Measurements from ENCODE around the gene ZCCHC10. TPM values are rescaled to one million over a fixed set of nuclear protein-coding genes. Genes with fewer than 3 reads are reported as not detected.

Gene ZCCHC10
- total and polyA plus RNA-seq, 10 of the 15 experiments (the other 5 are each of a cell fraction or from before 2014, with no cell fraction given): 16.8 to 117 (median 53.5) TPM

DNA sequence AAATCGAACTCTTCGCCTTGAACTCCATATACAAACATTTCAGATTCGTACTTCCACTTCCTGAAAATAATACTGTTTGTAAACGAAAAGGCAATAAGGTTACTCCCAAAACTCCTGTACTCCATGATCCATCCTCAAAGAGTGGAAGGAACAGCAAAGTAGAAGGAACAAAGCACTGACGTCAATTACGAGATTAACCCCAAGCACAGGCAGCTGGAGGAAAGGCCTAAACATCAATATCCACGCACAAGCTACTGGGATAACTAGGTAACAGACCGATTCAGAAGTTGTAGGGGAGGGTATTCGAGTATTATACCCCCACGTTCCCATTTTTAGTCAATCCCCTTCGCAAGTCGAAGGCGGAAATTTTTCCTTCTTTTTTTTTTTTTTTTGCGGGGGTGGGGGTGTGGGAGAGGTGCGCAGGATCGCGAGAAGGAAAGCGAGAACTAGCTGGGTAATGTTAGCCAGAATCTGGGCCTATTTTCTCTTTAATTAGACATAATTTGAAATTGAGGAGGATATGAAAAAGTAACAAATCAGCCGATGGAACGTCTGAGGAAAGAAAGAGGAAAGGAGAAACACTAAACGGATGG is 63.8 kb downstream of the ZCCHC10 start:
- Histone ChIP-seq H3K36me3 (ENCODE audit: control insufficient read depth in 2 of 2, insufficient read depth in 2 of 2, low read length in 1 of 2) (no peaks in the 10 kb centered on the region), H3K9ac (ENCODE audit: control insufficient read depth, insufficient read depth, low read length) (peak overlapping the region; percentile 89), H3K27ac (ENCODE audit: control insufficient read depth, insufficient read depth) (peak overlapping the region; percentile 69), H3K4me3 (peak overlapping the region; percentile 67), H2AFZ (ENCODE audit: control insufficient read depth, low read depth, low read length) (peak overlapping the region; percentile 31), H3K27me3 (replicated peaks in 1 of 2; ENCODE audit: control insufficient read depth in 2 of 2, insufficient read depth in 2 of 2, low read length in 1 of 2) (no peaks in the 10 kb centered on the region), H3K4me1 (ENCODE audit: control insufficient read depth, insufficient read depth, low read length) (0 out of 2 replicates have a peak, but pooled peaks cover 2% of the 10 kb centered on the region), H3K4me2 (ENCODE audit: control insufficient read depth, insufficient read depth) (peak overlapping the region; percentile 75), H4K20me1 (ENCODE audit: control insufficient read depth, insufficient read depth) (no peaks in the 10 kb centered on the region), H3K79me2 (ENCODE audit: control insufficient read depth, insufficient read depth, low read length) (peaks cover 53% of the 10 kb centered on the region), H3K9me3 (replicated peaks; ENCODE audit: control insufficient read depth, insufficient read depth, low read length) (no peaks in the 10 kb centered on the region)
- ATAC-seq (peak; percentile 16), FAIRE-seq (peak; percentile 75), DNase-seq (ENCODE audit: low read depth, low spot score) (no peak)
- ChIA-PET RAD21 (ENCODE audit: unreplicated experiment) (interaction anchor here (0.6 to 1.6 kb wide), 12 partner anchors 69 to 1007 kb away, joined by 3 to 5 read pairs (median 3); partner anchors contain the start of gene HSPA4), SMC1A (ENCODE audit: uncharacterized antibody, unreplicated experiment) (interaction anchor here (1.0 to 2.4 kb wide), 5 partner anchors 13 to 99 kb away, joined by 3 to 9 read pairs (median 3); partner anchors contain the start of genes GDF9, HSPA4 and UQCRQ), CTCF (interaction anchor here (1.3 kb wide), 1 partner anchor 141 kb away, joined by 3 read pairs; no protein-coding TSS in a partner anchor), POLR2A (interaction anchor here (0.6 to 3.0 kb wide), 19 partner anchors 11 to 700 kb away, joined by 3 to 16 read pairs (median 3); partner anchors contain the start of genes CCNI2 and HSPA4)
- BruUV-seq (replicated peaks): TSS peak; percentile 64
- intact Hi-C loops (cut with micrococcal nuclease; ENCODE audit: unreplicated experiment): loop anchor here (5.0 kb wide), 1 partner anchor 90 kb away; the partner anchor contains the start of gene HSPA4
- in situ Hi-C loops (cut with MboI): no loop called here
- 6% methylated on average over 16 of the region's 21 CpGs for WGBS (ENCODE audit: insufficient coverage, insufficient replicate concordance, low lambda C conversion rate, missing lambda C conversion rate)
- peak; percentile 36; the same call in 1 of the 2 replicates for TF ChIP-seq MTA2 (IDR thresholded peaks at IDR 0.05; ENCODE audit: low read depth)
- TF ChIP-seq, protein P1, sequence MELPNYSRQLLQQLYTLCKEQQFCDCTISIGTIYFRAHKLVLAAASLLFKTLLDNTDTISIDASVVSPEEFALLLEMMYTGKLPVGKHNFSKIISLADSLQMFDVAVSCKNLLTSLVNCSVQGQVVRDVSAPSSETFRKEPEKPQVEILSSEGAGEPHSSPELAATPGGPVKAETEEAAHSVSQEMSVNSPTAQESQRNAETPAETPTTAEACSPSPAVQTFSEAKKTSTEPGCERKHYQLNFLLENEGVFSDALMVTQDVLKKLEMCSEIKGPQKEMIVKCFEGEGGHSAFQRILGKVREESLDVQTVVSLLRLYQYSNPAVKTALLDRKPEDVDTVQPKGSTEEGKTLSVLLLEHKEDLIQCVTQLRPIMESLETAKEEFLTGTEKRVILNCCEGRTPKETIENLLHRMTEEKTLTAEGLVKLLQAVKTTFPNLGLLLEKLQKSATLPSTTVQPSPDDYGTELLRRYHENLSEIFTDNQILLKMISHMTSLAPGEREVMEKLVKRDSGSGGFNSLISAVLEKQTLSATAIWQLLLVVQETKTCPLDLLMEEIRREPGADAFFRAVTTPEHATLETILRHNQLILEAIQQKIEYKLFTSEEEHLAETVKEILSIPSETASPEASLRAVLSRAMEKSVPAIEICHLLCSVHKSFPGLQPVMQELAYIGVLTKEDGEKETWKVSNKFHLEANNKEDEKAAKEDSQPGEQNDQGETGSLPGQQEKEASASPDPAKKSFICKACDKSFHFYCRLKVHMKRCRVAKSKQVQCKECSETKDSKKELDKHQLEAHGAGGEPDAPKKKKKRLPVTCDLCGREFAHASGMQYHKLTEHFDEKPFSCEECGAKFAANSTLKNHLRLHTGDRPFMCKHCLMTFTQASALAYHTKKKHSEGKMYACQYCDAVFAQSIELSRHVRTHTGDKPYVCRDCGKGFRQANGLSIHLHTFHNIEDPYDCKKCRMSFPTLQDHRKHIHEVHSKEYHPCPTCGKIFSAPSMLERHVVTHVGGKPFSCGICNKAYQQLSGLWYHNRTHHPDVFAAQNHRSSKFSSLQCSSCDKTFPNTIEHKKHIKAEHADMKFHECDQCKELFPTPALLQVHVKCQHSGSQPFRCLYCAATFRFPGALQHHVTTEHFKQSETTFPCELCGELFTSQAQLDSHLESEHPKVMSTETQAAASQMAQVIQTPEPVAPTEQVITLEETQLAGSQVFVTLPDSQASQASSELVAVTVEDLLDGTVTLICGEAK (IDR thresholded peaks at IDR 0.05; ENCODE audit: borderline replicate concordance): no peak
- TF ChIP-seq BHLHE40 (IDR thresholded peaks at IDR 0.05; ENCODE audit: borderline replicate concordance in 1 of 2, low read depth in 2 of 2, low read length in 1 of 2): no peak
- TF ChIP-seq, protein P2, sequence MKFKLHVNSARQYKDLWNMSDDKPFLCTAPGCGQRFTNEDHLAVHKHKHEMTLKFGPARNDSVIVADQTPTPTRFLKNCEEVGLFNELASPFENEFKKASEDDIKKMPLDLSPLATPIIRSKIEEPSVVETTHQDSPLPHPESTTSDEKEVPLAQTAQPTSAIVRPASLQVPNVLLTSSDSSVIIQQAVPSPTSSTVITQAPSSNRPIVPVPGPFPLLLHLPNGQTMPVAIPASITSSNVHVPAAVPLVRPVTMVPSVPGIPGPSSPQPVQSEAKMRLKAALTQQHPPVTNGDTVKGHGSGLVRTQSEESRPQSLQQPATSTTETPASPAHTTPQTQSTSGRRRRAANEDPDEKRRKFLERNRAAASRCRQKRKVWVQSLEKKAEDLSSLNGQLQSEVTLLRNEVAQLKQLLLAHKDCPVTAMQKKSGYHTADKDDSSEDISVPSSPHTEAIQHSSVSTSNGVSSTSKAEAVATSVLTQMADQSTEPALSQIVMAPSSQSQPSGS (IDR thresholded peaks at IDR 0.05; ENCODE audit: low read length): 0 out of 2 replicates have a peak, but pooled peaks have one; percentile 33
- TF ChIP-seq SIX5 (IDR thresholded peaks at IDR 0.05; ENCODE audit: low read depth, low read length, severe bottlenecking): no peak
- TF ChIP-seq, protein P3, sequence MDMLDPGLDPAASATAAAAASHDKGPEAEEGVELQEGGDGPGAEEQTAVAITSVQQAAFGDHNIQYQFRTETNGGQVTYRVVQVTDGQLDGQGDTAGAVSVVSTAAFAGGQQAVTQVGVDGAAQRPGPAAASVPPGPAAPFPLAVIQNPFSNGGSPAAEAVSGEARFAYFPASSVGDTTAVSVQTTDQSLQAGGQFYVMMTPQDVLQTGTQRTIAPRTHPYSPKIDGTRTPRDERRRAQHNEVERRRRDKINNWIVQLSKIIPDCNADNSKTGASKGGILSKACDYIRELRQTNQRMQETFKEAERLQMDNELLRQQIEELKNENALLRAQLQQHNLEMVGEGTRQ (IDR thresholded peaks at IDR 0.05; ENCODE audit: borderline replicate concordance, low read depth, low read length): no peak
- TF ChIP-seq ZNF384 (IDR thresholded peaks at IDR 0.05; ENCODE audit: borderline replicate concordance, low read depth, low read length): peak; percentile 93
- no peak; the same call in 1 of the 2 replicates for TF ChIP-seq CREB1 (IDR thresholded peaks at IDR 0.05; ENCODE audit: low read depth)
- no peak for TF ChIP-seq TCF7 (IDR thresholded peaks at IDR 0.05; ENCODE audit: borderline replicate concordance)
- TF ChIP-seq, protein P4, sequence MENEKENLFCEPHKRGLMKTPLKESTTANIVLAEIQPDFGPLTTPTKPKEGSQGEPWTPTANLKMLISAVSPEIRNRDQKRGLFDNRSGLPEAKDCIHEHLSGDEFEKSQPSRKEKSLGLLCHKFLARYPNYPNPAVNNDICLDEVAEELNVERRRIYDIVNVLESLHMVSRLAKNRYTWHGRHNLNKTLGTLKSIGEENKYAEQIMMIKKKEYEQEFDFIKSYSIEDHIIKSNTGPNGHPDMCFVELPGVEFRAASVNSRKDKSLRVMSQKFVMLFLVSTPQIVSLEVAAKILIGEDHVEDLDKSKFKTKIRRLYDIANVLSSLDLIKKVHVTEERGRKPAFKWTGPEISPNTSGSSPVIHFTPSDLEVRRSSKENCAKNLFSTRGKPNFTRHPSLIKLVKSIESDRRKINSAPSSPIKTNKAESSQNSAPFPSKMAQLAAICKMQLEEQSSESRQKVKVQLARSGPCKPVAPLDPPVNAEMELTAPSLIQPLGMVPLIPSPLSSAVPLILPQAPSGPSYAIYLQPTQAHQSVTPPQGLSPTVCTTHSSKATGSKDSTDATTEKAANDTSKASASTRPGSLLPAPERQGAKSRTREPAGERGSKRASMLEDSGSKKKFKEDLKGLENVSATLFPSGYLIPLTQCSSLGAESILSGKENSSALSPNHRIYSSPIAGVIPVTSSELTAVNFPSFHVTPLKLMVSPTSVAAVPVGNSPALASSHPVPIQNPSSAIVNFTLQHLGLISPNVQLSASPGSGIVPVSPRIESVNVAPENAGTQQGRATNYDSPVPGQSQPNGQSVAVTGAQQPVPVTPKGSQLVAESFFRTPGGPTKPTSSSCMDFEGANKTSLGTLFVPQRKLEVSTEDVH (IDR thresholded peaks at IDR 0.05; ENCODE audit: low read depth, partially characterized antibody): no peak
- no peak for TF ChIP-seq NRF1 (conservative IDR thresholded peaks at IDR 0.05; ENCODE audit: low read depth, low read length)
